Measurements from ENCODE around the gene PTPRD. TPM values are rescaled to one million over a fixed set of nuclear protein-coding genes. Genes with fewer than 3 reads are reported as not detected.
A peak's percentile ranks its signal among the peaks of the same experiment; 100 is the strongest.
"Not testable (repeated sequence)": the region's sequence is repeated elsewhere in the genome, so short reads cannot be mapped to it uniquely, and the experiment has no call there.

PTPRD gene
- total RNA-seq, 1 donor from 2014 or later: 1.8 TPM

- not testable (repeated sequence) for DNase-seq (ENCODE audit: low read depth in 2 of 2)
These were observed 1692.2 kb downstream of the PTPRD start for GRCh38 chr9:8920478-8921183.

DNA sequence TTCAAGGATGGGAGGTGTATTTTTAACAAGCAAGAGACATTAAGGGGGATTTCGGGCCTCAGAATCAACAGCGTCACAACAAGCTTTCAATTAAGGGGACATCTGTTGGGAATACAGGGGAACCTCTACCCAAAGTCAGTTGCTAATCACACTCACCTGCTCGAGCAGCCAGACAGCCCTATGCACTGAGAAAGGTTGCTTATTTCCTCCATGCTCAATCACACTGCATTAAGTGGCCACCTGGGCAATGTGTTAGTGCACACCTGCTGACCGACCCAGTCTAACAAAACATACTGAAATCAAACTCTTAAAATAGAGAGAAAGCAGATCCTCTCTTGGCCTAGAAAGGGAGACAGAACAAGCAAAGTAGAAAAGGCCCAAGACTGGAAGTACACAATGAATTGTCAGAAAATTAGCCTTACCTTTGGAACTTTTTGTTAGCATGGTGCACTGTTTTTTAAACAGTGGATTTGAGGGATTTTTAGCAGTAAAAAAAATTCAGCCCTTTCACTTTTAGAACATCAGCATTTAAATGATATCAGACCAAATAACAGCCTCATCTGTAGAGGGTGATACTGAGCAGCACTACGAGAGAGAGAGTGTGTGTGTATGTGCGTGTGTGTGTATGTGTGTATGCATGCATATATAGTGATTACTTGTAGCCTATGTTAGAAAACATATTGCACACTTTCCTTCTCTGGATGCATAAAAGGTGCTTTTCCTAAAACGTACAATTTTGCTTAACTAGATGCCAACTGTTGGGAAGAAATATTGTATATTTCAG lies 1694.7 kb downstream of the PTPRD start:
- DNase-seq (ENCODE audit: low read depth in 2 of 2): no peak

GRCh38 chr9:8916771-8917170 lies 1696.0 kb downstream of the PTPRD start:
- no peak for DNase-seq (ENCODE audit: low read depth in 2 of 2)

DNA sequence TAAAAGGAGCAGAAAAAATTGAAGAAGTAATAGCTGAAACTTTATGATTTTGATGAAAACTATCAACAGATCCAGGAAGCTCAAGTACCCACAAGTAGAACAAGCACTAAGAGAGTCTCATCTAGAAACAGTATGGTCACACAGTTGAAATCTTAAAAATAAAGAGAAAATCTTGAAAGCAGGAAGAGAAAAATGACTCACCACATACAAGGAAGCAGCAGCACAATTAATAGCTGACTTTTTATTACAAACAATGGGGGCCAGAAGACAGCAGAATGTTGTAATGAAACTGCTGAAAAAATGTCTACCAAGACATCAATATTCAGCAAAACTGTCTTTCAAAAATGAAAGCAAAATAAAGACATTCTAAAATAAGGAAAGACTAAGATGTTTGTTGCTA lies 1704.9 kb downstream of the PTPRD start:
- peak in 1 of 2 donors; percentile 45 for DNase-seq (ENCODE audit: low read depth in 2 of 2)

GRCh38 chr9:8905731-8906130 lies 1707.1 kb downstream of the PTPRD start:
- DNase-seq (ENCODE audit: low read depth in 2 of 2): no peak

DNA sequence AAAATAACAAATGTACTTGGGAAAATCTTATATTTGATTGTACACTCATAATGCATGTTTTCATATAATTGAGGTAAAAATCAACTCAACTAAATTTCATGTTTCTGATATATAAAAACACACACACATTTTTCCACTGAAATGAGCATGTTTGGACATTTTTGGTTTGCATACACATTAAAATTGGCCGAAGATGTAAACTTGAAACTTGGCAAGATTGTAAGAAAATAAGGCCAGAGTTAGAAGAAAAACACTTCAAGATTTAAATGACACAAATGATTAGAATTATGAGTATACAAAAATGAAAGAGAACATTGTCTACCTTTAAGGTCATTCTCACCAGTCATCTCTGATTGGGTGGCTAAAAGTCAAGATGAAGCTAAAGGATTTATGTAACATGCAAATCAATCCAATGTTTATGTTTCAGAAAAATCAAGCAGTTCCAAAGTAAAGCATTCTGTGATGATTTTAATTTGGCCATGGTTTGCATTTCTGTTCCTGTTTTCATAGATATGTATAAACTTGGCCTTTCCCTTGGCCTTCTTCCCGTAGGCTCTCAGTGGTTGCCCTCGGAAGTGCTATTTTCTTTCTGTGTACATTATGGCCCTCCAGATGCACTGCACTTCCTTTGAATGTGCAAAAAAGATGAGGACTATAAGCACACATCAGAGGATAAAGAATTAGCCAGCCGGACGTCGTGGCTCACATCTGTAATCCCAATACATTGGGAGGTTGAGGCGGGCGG lies 1707.9 kb downstream of the PTPRD start:
- no peak for DNase-seq (ENCODE audit: low read depth in 2 of 2)

- DNase-seq (ENCODE audit: low read depth in 2 of 2): no peak
These were observed 1709.7 kb downstream of the PTPRD start for GRCh38 chr9:8903077-8903476.

GRCh38 chr9:8901146-8901545 lies 1711.7 kb downstream of the PTPRD start:
- DNase-seq (ENCODE audit: low read depth in 2 of 2): no peak

DNA sequence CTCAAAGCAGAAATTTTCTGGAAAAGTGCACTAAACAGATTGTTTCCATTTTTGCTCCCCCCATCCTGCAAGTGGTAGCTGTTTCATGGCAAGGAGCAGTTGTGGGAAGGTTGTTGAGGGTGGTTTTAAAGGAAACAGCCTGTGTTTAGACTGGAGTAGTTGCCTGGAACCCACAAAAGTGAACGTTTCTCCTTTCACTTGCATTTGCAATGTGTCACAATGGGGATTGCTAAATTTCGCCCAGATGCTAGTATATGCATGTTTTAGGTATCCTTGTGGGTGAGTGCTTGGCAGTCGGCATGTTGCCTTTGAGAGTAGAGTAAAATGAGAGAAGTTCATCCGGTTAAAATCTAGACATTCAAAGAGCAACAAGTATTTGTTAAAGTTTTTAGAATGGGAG lies 1713.3 kb downstream of the PTPRD start:
- DNase-seq (ENCODE audit: low read depth in 2 of 2): no peak

DNA sequence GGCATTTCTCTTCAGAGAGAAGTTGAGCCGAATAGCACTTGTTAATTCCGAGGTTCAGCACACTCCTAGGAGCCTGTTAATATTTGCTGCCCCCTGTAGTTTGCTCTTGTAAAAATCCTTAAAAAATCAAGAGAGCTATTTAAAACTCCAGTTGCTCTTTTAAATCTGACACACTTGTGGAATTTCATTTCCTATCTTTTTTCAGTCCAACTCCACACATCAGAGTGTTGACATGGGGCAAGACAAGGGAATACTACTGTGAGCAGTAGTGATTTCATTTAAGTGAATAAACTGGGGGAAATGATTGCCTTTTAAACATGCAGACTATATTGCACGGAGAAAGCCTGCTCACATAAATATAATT lies 1717.0 kb downstream of the PTPRD start:
- peak; percentile 9 to 53 for DNase-seq (ENCODE audit: low read depth in 2 of 2)

DNA sequence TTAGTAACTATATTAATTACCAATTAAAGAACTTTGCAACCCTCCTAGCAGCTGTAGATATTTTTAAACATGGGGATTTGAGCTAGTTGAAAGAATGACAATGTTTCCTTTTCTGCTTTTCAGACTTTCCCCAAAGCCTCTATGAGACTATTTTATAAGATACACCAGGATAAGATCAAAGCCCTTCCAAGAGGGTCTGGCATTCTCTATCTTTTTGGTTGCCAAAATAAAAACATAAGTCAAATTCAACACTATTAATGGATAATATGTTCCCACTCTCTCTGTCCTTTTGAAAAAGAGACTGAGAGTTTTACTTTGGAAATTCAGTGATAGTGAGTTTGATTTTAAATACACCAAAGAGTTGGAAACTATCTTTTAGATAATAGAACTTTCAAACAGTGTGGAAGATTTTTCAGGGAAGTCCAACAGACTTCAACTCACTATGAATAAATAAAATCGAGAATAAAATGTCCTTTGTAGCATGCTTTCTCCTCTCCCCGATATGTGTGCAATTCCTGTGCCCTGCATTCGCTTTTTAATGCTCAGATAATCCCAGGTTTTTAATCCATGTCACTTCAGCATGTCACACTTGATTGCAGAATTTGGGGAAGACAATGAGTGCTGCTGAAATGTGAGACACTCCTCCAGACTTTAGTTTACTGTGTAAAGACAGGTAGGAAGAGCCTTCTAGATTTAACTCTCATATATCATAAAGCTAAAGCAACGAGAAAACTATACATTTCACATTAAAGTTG lies 1717.5 kb downstream of the PTPRD start:
- DNase-seq (ENCODE audit: low read depth in 2 of 2): no peak

DNA sequence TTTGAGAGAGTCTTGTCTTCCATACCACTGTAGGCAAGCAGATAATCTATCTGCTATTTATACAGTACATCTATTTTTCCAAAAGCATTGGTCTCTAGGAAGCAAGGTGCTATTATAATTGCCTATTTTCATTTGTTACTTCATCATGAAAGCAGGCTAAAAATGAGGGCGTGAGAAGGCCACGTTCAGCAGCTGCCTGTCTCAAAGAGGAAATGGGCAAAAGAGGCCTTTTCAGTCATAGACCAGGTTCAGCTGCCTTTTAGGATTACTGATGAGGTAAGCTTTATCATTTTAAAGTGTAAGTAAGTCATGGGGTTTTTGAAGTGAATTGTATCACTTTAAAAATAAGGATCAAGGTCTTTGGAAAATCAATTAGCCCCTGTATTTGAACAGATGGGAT lies 1722.1 kb downstream of the PTPRD start:
- no peak for DNase-seq (ENCODE audit: low read depth in 2 of 2)

- no peak for DNase-seq (ENCODE audit: low read depth in 2 of 2)
These were observed 1723.7 kb downstream of the PTPRD start for GRCh38 chr9:8889100-8889499.

DNA sequence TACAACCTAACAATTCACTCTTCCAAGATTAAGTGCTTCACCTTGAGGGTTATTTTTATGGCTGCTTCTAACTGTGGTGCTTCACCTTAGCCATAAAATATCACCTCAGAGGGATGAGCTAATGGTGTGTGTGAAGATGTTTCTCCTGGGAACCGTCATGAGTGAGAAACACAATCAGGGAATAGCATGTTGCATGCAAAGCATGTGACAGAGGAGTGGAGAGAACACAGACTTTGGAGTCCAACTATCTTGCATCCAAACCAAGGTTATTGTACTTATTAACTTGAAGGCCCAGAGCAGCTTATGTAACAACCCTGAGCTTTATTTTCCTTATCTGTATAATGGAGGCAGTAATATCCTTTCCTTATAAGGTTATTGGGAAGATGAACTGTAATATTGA lies 1724.2 kb downstream of the PTPRD start:
- no peak for DNase-seq (ENCODE audit: low read depth in 2 of 2)

DNA sequence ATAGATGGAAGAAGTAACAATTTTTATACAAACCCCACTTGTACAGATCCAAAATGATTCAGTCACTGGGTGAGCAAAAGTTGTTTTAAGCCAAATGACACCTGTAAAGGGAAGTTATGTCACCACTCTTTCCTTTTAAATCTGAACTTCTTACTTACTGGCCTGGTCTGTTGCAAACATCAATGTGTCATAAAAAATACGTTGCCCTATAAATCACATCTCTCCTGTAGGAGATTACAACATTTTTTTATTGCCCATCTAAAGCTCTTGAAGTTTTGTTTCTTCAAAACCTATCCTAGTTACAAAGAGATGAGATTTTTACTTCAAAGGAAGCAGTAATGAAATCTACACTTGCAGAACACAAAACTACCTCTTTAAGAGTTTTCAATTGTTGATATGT lies 1725.4 kb downstream of the PTPRD start:
- DNase-seq (ENCODE audit: low read depth in 2 of 2): no peak

DNA sequence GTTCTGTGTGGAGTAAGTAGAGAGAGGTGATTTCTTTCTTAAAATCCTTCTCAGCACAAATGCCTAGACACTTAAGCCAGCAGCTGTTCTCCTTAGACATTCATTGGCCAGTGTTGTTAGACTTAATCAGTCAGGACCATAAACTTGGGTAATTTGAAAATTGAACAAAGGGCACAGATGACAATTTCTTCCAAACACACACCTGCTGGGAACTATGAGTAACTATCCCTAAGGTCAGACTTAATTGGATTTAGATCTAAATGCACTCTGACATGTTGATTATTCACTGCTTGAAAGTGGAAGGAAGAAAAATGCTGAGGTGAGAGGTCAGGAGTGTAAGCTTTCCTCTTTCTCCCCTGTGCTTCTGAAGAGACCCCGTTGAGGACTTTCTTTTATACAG lies 1729.5 kb downstream of the PTPRD start:
- no peak for DNase-seq (ENCODE audit: low read depth in 2 of 2)

- DNase-seq (ENCODE audit: low read depth in 2 of 2): no peak
These were observed 1732.7 kb downstream of the PTPRD start for GRCh38 chr9:8880060-8880459.

DNA sequence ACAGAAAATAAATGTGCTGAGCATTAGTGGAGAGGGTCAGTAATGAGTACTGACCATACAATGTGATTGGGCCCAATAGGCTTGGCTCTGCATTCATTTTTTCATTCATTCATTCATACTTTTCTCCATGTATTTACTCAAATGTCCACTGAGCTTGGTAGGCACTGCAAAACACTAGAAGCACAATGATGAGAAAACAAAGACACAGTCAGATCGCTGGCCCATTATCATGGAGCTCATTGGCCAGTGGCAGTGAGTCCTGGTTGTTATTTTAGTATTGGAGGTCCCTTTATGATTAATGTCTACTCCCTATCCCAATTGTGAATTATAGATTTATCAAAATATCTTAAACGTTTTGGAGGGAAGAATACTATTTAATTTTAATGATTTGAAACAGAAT lies 1733.5 kb downstream of the PTPRD start:
- DNase-seq (ENCODE audit: low read depth in 2 of 2): no peak

GRCh38 chr9:8877753-8878494 lies 1734.9 kb downstream of the PTPRD start:
- DNase-seq (ENCODE audit: low read depth in 2 of 2): no peak

GRCh38 chr9:8876303-8876702 lies 1736.5 kb downstream of the PTPRD start:
- no peak for DNase-seq (ENCODE audit: low read depth in 2 of 2)

DNA sequence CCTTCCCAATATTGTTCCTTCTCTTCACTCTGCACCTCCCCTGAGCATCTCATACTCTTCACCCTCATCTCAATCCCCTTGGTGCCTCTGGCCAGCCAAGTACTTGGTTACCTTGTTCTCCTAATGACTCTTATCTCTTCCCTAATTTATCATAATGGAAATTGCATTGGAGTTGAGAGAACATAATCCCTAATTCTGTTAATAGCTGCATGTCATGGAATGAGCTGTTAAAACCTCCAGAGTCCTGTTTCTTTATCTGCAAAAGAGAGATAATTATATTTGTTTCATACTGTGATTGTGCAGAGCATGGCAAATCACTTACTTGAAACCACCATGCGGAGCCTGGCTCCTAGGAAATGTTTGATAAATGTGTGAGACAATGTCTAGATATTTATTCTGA lies 1738.3 kb downstream of the PTPRD start:
- no peak for DNase-seq (ENCODE audit: low read depth in 2 of 2)

Data from dermis microvascular lymphatic vessel endothelial cell (primary cell).